Jurkat, Clone E6-1 (cell line): Measurements from ENCODE around the gene GP1BB.

Source experiments
- DNase-seq: peaks from one replicate; pipeline ENCODE4 v3.0.0-alpha.2; 2011; ENCODE audit warnings: low read depth, low spot score
- H3K4me3 ChIP-seq: 2 replicates; pipeline ENCODE4 v1.5.1; 2011; ENCODE audit warnings: mild to moderate bottlenecking, low read length, control low read depth, moderate library complexity

Gene GP1BB

DNA sequence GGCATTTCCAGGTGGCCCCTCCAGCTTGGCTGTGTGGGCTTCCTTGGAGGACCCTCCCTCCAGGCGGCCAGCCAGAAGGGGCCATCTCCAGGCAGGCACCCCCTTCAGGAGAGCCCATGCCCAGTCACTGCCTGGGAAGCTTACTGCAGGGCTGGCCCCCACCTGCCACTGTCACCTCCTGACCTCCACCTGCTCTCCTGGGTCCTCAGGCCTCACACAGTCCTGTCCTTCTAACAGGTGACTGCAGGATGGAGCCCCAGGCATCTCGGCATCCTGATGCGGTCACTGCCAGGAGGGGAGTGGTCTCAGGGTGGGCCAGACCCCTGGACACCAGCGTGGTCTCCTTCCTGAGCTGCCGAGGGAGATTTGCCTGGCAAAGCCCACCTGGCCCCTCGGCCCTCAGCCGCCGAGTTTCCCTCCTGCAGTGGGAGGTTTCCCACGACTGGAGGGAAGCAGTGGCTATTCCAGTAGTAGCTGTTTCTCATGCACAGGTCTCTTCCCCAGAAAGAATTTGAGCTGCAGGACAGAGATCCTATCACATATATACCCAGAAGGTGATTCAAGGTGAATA lies 50.2 kb downstream of the GP1BB start:
- no peak for DNase-seq
- no peak overlapping the region for H3K4me3 ChIP-seq
